Measurements from ENCODE around the gene SLU7.

Gene SLU7

GRCh38 chr5:160466889-160467554 lies 48.1 kb upstream of the SLU7 start:
- Histone ChIP-seq H3K27ac (replicated peaks) (peak overlapping the region; percentile 78), H3K4me3 (replicated peaks; ENCODE audit: insufficient read depth, low read length) (no peak overlapping the region), H3K27me3 (ENCODE audit: insufficient read depth, poor library complexity, severe bottlenecking) (no peaks in the 10 kb centered on the region)
- TF ChIP-seq POLR2AphosphoS5 (IDR thresholded peaks at IDR 0.05; ENCODE audit: low read depth) (no peak), REST (IDR thresholded peaks at IDR 0.05; ENCODE audit: insufficient replicate concordance, low read depth) (no peak), CTCF (IDR thresholded peaks at IDR 0.05; ENCODE audit: insufficient read depth, low read length) (no peak)
- no peak for DNase-seq (ENCODE audit: low read depth in 1 of 2, low spot score in 1 of 2)

GRCh38 chr5:160466116-160466515 lies 47.2 kb upstream of the SLU7 start:
- Histone ChIP-seq H3K4me3 (replicated peaks; ENCODE audit: insufficient read depth, low read length) (no peak overlapping the region), H3K27ac (replicated peaks) (no peak overlapping the region), H3K27me3 (ENCODE audit: insufficient read depth, poor library complexity, severe bottlenecking) (no peaks in the 10 kb centered on the region)
- no peak for TF ChIP-seq REST (IDR thresholded peaks at IDR 0.05; ENCODE audit: insufficient replicate concordance, low read depth)
- TF ChIP-seq SPI1 (IDR thresholded peaks at IDR 0.05; ENCODE audit: borderline replicate concordance, low read depth) = no peak
- TF ChIP-seq GABPA (IDR thresholded peaks at IDR 0.05; ENCODE audit: low read depth) = no peak
- no peak for TF ChIP-seq CTCF (IDR thresholded peaks at IDR 0.05; ENCODE audit: insufficient read depth, low read length)
- no peak for DNase-seq (ENCODE audit: low read depth in 1 of 2, low spot score in 1 of 2)

GRCh38 chr5:160464466-160464797 lies 45.6 kb upstream of the SLU7 start:
- Histone ChIP-seq H3K27ac (replicated peaks) (no peak overlapping the region), H3K27me3 (ENCODE audit: insufficient read depth, poor library complexity, severe bottlenecking) (no peaks in the 10 kb centered on the region), H3K4me3 (replicated peaks; ENCODE audit: insufficient read depth, low read length) (no peak overlapping the region)
- TF ChIP-seq GABPA (IDR thresholded peaks at IDR 0.05; ENCODE audit: low read depth) (no peak), SPI1 (IDR thresholded peaks at IDR 0.05; ENCODE audit: borderline replicate concordance, low read depth) (no peak), CTCF (IDR thresholded peaks at IDR 0.05; ENCODE audit: insufficient read depth, low read length) (no peak), REST (IDR thresholded peaks at IDR 0.05; ENCODE audit: insufficient replicate concordance, low read depth) (no peak), POLR2AphosphoS5 (IDR thresholded peaks at IDR 0.05; ENCODE audit: low read depth) (no peak)
- no peak for DNase-seq (ENCODE audit: low read depth in 1 of 2, low spot score in 1 of 2)
